Astrocyte (in vitro differentiated cells and primary cell): ENCODE results near the gene LY6G5B. TPM values are rescaled to one million over a fixed set of nuclear protein-coding genes. Genes with fewer than 3 reads are reported as not detected.

Experiments
- DNase-seq: peaks from one replicate; pipeline ENCODE4 v3.0.0-alpha.2; 2010; ENCODE audit warnings: low read depth
- FAIRE-seq: peaks from 2 replicates; lab custom pipeline; 2011; peaks lifted over from hg19 to GRCh38; lab: Jason Lieb, UNC
- H2AFZ ChIP-seq: 2 replicates; pipeline ENCODE4 v1.6.0; 2012; ENCODE audit warnings: low read depth, low read length, inconsistent platforms
- H3K27ac ChIP-seq: 2 replicates; pipeline ENCODE4 v1.5.1; 2011; ENCODE audit warnings: low read depth, low read length, inconsistent platforms
- H3K27me3 ChIP-seq: 2 replicates; pipeline ENCODE4 v1.6.0; 2011; ENCODE audit warnings: low read length, inconsistent platforms; ENCODE audit not compliant: insufficient read depth
- H3K36me3 ChIP-seq: 2 replicates; pipeline ENCODE4 v1.5.1; 2011; ENCODE audit warnings: low read length, inconsistent platforms; ENCODE audit not compliant: insufficient read depth
- H3K4me1 ChIP-seq: 2 replicates; pipeline ENCODE4 v1.5.1; 2011; ENCODE audit warnings: low read length, inconsistent platforms; ENCODE audit not compliant: insufficient read depth
- H3K4me2 ChIP-seq: 2 replicates; pipeline ENCODE4 v1.6.0; 2012; ENCODE audit warnings: low read length, inconsistent platforms
- H3K4me3 ChIP-seq: 2 replicates; pipeline ENCODE4 v1.5.1; 2011; ENCODE audit warnings: low read depth, mild to moderate bottlenecking, low read length, inconsistent platforms; ENCODE audit not compliant: insufficient read depth
- H3K79me2 ChIP-seq: 2 replicates; pipeline ENCODE4 v1.6.0; 2012; ENCODE audit warnings: mild to moderate bottlenecking, low read length, inconsistent platforms; ENCODE audit not compliant: insufficient read depth
- H3K9ac ChIP-seq: 2 replicates; pipeline ENCODE4 v1.6.0; 2012; ENCODE audit warnings: mild to moderate bottlenecking, low read length, inconsistent platforms
- H3K9me3 ChIP-seq: 2 replicates; pipeline ENCODE4 v1.5.1; 2012; ENCODE audit warnings: low read depth, mild to moderate bottlenecking, low read length, inconsistent platforms; ENCODE audit not compliant: insufficient read depth
- H4K20me1 ChIP-seq: 2 replicates; pipeline ENCODE4 v1.6.0; 2012; ENCODE audit warnings: low read length, inconsistent platforms; ENCODE audit not compliant: insufficient read depth
- H3K27ac Mint-ChIP-seq: one replicate; pipeline ENCODE4 v1.8.0; 2021; ENCODE audit warnings: mild to moderate bottlenecking, mixed read lengths; ENCODE audit not compliant: unreplicated experiment
- H3K27me3 Mint-ChIP-seq: one replicate; pipeline ENCODE4 v1.8.0; 2021; ENCODE audit warnings: low read depth, mixed read lengths; ENCODE audit not compliant: unreplicated experiment
- H3K36me3 Mint-ChIP-seq: one replicate; pipeline ENCODE4 v1.8.0; 2021; ENCODE audit warnings: low read depth, mixed read lengths; ENCODE audit not compliant: unreplicated experiment
- H3K4me1 Mint-ChIP-seq: one replicate; pipeline ENCODE4 v1.8.0; 2021; ENCODE audit warnings: low read depth, mixed read lengths; ENCODE audit not compliant: unreplicated experiment
- H3K4me3 Mint-ChIP-seq: one replicate; pipeline ENCODE4 v1.8.0; 2021; ENCODE audit warnings: mild to moderate bottlenecking, moderate library complexity, mixed read lengths; ENCODE audit not compliant: unreplicated experiment
- H3K9me3 Mint-ChIP-seq: one replicate; pipeline ENCODE4 v1.8.0; 2021; ENCODE audit warnings: mild to moderate bottlenecking, mixed read lengths; ENCODE audit not compliant: unreplicated experiment
- EZH2 ChIP-seq: IDR thresholded peaks from 2 replicates; pipeline ENCODE4 v1.6.1; 2012; ENCODE audit warnings: mild to moderate bottlenecking, low read length, inconsistent platforms; ENCODE audit not compliant: insufficient read depth
- total RNA-seq: library from RNA; stranded (reverse); gene quantifications from 2 replicates; pipeline ENCODE4 v1.2.1, GENCODE V29; 2021
- TF ChIP-seq, protein P1 (sequence below): IDR thresholded peaks from 2 replicates; pipeline ENCODE4 v1.5.1; 2011; ENCODE audit warnings: low read depth, mild to moderate bottlenecking, inconsistent platforms, low read length, moderate library complexity; ENCODE audit not compliant: insufficient read depth

LY6G5B gene
- total RNA-seq, 1 donor from 2014 or later, result 20.3 TPM

DNA sequence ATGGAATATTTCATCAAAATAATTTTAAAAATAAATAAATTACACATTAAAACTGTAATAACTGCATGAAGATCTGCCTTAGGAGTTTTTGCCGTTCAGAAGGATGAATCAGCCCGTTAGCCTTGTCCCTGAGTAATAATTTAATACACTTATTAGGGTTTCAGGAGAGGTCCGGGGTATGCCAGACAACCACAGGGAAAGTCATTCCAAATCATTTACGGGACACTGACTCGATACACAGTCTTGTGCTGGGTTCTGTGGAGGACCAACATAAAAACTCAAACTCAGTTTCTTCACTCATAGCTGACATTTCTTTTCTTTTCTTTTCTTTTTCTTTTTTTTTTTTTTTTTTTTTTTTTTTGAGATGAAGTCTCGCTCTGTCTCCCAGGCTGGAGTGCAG, 36.2 kb downstream of the LY6G5B start:
- Histone ChIP-seq H4K20me1 (peaks cover 15% of the 10 kb centered on the region), H3K4me3 (no peak overlapping the region), H2AFZ (no peak overlapping the region), H3K79me2 (peaks cover 20% of the 10 kb centered on the region), H3K27ac (no peak overlapping the region), H3K9me3 (no peaks in the 10 kb centered on the region), H3K27me3 (no peaks in the 10 kb centered on the region), H3K9ac (no peak overlapping the region), H3K4me2 (no peak overlapping the region), H3K4me1 (peaks cover 17% of the 10 kb centered on the region), H3K36me3 (no peaks in the 10 kb centered on the region)
- no peaks in the 10 kb centered on the region for H3K9me3 Mint-ChIP-seq
- H3K36me3 Mint-ChIP-seq, result peaks cover 2% of the 10 kb centered on the region
- H3K4me3 Mint-ChIP-seq, result no peak overlapping the region
- peaks cover 12% of the 10 kb centered on the region for H3K27me3 Mint-ChIP-seq
- FAIRE-seq (no peak), DNase-seq (no peak)
- no peak for TF ChIP-seq EZH2
- TF ChIP-seq, protein P1, sequence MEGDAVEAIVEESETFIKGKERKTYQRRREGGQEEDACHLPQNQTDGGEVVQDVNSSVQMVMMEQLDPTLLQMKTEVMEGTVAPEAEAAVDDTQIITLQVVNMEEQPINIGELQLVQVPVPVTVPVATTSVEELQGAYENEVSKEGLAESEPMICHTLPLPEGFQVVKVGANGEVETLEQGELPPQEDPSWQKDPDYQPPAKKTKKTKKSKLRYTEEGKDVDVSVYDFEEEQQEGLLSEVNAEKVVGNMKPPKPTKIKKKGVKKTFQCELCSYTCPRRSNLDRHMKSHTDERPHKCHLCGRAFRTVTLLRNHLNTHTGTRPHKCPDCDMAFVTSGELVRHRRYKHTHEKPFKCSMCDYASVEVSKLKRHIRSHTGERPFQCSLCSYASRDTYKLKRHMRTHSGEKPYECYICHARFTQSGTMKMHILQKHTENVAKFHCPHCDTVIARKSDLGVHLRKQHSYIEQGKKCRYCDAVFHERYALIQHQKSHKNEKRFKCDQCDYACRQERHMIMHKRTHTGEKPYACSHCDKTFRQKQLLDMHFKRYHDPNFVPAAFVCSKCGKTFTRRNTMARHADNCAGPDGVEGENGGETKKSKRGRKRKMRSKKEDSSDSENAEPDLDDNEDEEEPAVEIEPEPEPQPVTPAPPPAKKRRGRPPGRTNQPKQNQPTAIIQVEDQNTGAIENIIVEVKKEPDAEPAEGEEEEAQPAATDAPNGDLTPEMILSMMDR, result no peak
- peaks cover 9% of the 10 kb centered on the region for H3K4me1 Mint-ChIP-seq
- no peak overlapping the region for H3K27ac Mint-ChIP-seq

DNA sequence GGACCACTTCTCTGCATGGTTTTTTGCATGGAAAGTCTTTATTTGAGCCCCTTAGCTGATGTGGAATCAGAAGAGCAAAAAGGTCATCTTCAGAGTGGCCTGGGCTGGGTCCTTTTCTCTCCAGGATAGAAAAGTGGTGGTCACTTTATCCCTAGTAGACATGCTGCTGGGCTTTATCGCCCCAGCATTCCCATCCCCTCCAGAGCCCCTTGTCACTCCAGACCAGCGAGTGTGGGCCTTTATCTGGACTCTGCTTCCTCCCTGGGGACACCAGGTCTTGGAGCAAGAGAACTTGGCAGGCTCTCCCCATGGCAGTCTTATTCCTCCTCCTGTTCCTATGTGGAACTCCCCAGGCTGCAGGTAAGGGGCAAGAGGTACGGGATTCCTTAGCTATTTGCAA, 36.8 kb downstream of the LY6G5B start, which contains the start of gene LY6G6F:
Gene LY6G6F, plus strand, starts transcription at position 268 of the 400 bp plus-strand sequence. Its CDS starts 41 bp downstream, at position 309.
- Histone ChIP-seq H3K4me3 (no peak within 1 kb of the TSS), H3K27me3 (no peaks in the 10 kb centered on the region), H3K36me3 (no peaks in the 10 kb centered on the region), H3K4me1 (peaks cover 12% of the 10 kb centered on the region), H4K20me1 (peaks cover 8% of the 10 kb centered on the region), H3K4me2 (no peak within 1 kb of the TSS), H3K9ac (no peak within 1 kb of the TSS), H3K27ac (no peak within 1 kb of the TSS), H3K9me3 (no peaks in the 10 kb centered on the region), H3K79me2 (peaks cover 14% of the 10 kb centered on the region), H2AFZ (no peak within 1 kb of the TSS)
- TF ChIP-seq EZH2, result no peak
- TF ChIP-seq, protein P1, result no peak
- Mint-ChIP-seq H3K9me3 (no peaks in the 10 kb centered on the region), H3K36me3 (peaks cover 4% of the 10 kb centered on the region), H3K27me3 (peaks cover 13% of the 10 kb centered on the region), H3K27ac (no peak within 1 kb of the TSS), H3K4me3 (no peak within 1 kb of the TSS), H3K4me1 (peaks cover 6% of the 10 kb centered on the region)
- DNase-seq (no peak), FAIRE-seq (no peak)

DNA sequence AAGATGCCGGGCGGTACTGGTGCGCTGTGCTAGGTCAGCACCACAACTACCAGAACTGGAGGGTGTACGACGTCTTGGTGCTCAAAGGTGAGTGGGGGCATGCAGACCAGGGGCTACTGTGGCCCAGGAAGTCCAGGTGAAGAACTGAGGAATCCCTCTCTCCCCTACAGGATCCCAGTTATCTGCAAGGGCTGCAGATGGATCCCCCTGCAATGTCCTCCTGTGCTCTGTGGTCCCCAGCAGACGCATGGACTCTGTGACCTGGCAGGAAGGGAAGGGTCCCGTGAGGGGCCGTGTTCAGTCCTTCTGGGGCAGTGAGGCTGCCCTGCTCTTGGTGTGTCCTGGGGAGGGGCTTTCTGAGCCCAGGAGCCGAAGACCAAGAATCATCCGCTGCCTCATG, 37.9 kb downstream of the LY6G5B start:
- H3K9me3 Mint-ChIP-seq, result no peaks in the 10 kb centered on the region
- H3K27me3 Mint-ChIP-seq, result peaks cover 18% of the 10 kb centered on the region
- H3K4me1 Mint-ChIP-seq, result peaks cover 3% of the 10 kb centered on the region
- H3K9ac ChIP-seq, result no peak overlapping the region
- FAIRE-seq (no peak), DNase-seq (no peak)
- H3K4me2 ChIP-seq, result no peak overlapping the region
- H2AFZ ChIP-seq, result no peak overlapping the region
- peaks cover 3% of the 10 kb centered on the region for H3K79me2 ChIP-seq
- H3K4me1 ChIP-seq, result peaks cover 6% of the 10 kb centered on the region
- peaks cover 2% of the 10 kb centered on the region for H3K36me3 Mint-ChIP-seq
- H3K27ac Mint-ChIP-seq, result no peak overlapping the region
- H3K4me3 Mint-ChIP-seq, result no peak overlapping the region
- peaks cover 2% of the 10 kb centered on the region for H3K27me3 ChIP-seq
- H3K9me3 ChIP-seq, result no peaks in the 10 kb centered on the region
- no peaks in the 10 kb centered on the region for H3K36me3 ChIP-seq
- no peak for TF ChIP-seq EZH2
- TF ChIP-seq, protein P1, result no peak
- no peak overlapping the region for H3K4me3 ChIP-seq
- no peaks in the 10 kb centered on the region for H4K20me1 ChIP-seq
- no peak overlapping the region for H3K27ac ChIP-seq
